Tibial nerve (tissue), 3 donors: Measurements from ENCODE around the gene DUOX2.
"Not testable (repeated sequence)": the region's sequence is repeated elsewhere in the genome, so short reads cannot be mapped to it uniquely, and the experiment has no call there.

Experiments
- POLR2A ChIP-seq, 2 donors: fragments of 450-650 bp; IDR thresholded peaks; one replicate each; pipeline ENCODE4 v1.6.1; 2017; ENCODE audit warnings: antibody characterized with exemption in 2 of 2, mild to moderate bottlenecking in 2 of 2, moderate library complexity in 2 of 2
- TF ChIP-seq, protein P1 (sequence below), 5 experiments: fragments of 200-600 bp in 3 of 5; fragments of 450-650 bp in 2 of 5; sonication (generic) in 3 of 5; IDR thresholded peaks; one replicate each; pipeline ENCODE4 v1.5.1; 2016 to 2019; ENCODE audit warnings: antibody characterized with exemption in 5 of 5, mild to moderate bottlenecking in 3 of 5, moderate library complexity in 2 of 5

GRCh38 chr15:45075440-45076320, 38.3 kb downstream of the DUOX2 start:
- TF ChIP-seq, protein P1, sequence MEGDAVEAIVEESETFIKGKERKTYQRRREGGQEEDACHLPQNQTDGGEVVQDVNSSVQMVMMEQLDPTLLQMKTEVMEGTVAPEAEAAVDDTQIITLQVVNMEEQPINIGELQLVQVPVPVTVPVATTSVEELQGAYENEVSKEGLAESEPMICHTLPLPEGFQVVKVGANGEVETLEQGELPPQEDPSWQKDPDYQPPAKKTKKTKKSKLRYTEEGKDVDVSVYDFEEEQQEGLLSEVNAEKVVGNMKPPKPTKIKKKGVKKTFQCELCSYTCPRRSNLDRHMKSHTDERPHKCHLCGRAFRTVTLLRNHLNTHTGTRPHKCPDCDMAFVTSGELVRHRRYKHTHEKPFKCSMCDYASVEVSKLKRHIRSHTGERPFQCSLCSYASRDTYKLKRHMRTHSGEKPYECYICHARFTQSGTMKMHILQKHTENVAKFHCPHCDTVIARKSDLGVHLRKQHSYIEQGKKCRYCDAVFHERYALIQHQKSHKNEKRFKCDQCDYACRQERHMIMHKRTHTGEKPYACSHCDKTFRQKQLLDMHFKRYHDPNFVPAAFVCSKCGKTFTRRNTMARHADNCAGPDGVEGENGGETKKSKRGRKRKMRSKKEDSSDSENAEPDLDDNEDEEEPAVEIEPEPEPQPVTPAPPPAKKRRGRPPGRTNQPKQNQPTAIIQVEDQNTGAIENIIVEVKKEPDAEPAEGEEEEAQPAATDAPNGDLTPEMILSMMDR (IDR thresholded peaks at IDR 0.05): not testable (repeated sequence)
- TF ChIP-seq POLR2A (IDR thresholded peaks at IDR 0.05): not testable (repeated sequence)
